Activated CD4-positive, alpha-beta T cell treated with anti-CD3 and anti-CD28 coated beads for 36 hours (primary cell): ENCODE data around the gene PPM1F. TPM values are rescaled to one million over a fixed set of nuclear protein-coding genes. Genes with fewer than 3 reads are reported as not detected.

Source experiments
- ATAC-seq: fragments of 200-7000 bp; cut with Tn5 transposase; one replicate; pipeline ENCODE4 v1.10.0; 2021; ENCODE audit warnings: mild to moderate bottlenecking, moderate library complexity
- CTCF ChIA-PET: fragments of 350-600 bp; sonication (Branson Sonifier 250); formaldehyde crosslinking; loops from one replicate; lab custom pipeline; 2021; ENCODE audit warnings: antibody characterized with exemption; lab: Charles Lee
- POLR2A ChIA-PET: fragments of 350-600 bp; sonication (Branson Sonifier 250); formaldehyde crosslinking; loops from one replicate; lab custom pipeline; 2021; ENCODE audit warnings: antibody characterized with exemption, inconsistent platforms; lab: Charles Lee
- DNase-seq: peaks from one replicate; pipeline ENCODE4 v3.0.0-alpha.2; 2020
- H3K27ac Mint-ChIP-seq: one replicate; pipeline ENCODE4 v1.8.0; 2021; ENCODE audit warnings: mixed read lengths
- H3K27me3 Mint-ChIP-seq: one replicate; pipeline ENCODE4 v1.8.0; 2021; ENCODE audit warnings: mixed read lengths
- H3K36me3 Mint-ChIP-seq: one replicate; pipeline ENCODE4 v1.8.0; 2021; ENCODE audit warnings: low read depth, mixed read lengths
- H3K4me1 Mint-ChIP-seq: one replicate; pipeline ENCODE4 v1.8.0; 2021; ENCODE audit warnings: mixed read lengths
- H3K4me3 Mint-ChIP-seq: one replicate; pipeline ENCODE4 v1.8.0; 2021; ENCODE audit warnings: mild to moderate bottlenecking, moderate library complexity, mixed read lengths
- H3K9me3 Mint-ChIP-seq: one replicate; pipeline ENCODE4 v1.8.0; 2021; ENCODE audit warnings: low read depth, mixed read lengths
- intact Hi-C, 2 experiments: fragments of 100-400 bp; cut with DNase I in 1 of 2; cut with micrococcal nuclease in 1 of 2; formaldehyde crosslinking; loops; one replicate each; pipeline versions ENCODE4 v1.14.2 to v1.15.1; 2022 to 2024; cut with DNase I, micrococcal nuclease
- total RNA-seq, 2 experiments: library from RNA; stranded (reverse); gene quantifications; one replicate each; pipeline ENCODE4 v1.2.3, GENCODE V29; 2021

Gene PPM1F
- total RNA-seq, 2 experiments from 2014 or later: 23.6 to 27.7 TPM

DNA sequence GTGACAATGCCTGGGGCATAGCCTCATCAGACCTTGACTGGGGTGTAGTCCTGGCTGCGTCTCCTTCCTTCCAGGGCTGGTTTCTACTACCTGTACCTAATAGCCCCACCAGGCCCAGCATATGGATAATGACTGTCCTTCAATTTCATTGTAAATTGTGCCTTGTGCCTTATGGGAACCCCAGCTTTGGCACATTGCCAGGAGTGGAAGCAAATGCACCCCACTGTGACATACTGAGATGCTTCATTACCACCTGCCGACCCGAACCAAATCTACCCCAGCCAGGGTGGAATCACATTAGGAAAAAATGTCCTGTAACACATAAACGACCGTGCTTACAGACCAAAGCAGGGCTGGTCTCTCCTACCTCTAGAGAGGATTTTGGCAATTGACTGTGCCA lies 22.6 kb upstream of the PPM1F start:
- ChIA-PET CTCF (no interaction called here), POLR2A (no interaction called here)
- Mint-ChIP-seq H3K4me3 (no peak overlapping the region), H3K27ac (no peak overlapping the region), H3K9me3 (no peaks in the 10 kb centered on the region), H3K27me3 (no peaks in the 10 kb centered on the region), H3K4me1 (peaks cover 17% of the 10 kb centered on the region), H3K36me3 (peaks cover 28% of the 10 kb centered on the region)
- ATAC-seq: no peak
- DNase-seq: no peak
- intact Hi-C loops: no loop called here

DNA sequence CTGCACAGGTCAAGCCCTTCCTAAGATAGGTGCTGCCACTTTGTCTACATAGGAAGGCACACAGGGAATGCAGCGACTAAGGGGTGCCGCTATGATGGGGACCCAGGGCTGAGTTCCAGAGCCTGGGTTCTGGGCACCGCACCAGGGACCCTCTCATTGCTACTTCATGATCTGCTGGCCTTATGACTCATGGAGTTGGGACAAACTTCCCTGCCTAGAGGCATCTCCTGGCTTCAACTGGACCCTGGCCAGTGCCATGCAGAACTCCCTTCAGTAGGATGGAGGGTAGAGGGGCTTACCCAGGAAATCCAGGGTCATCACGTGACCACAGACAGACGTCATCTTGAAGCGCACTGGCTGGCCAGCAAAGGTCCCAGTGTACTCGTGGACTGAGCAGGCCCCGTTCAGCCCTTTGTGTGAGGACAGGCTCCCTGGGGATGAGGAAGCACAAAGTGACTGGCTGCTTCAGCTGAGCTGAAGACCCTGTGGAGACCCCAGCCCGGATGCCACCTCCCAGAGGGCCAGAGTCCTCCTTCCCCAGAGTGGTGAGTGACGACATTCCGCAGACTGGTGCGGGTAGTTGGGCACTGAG lies 21.5 kb upstream of the PPM1F start:
- H3K36me3 Mint-ChIP-seq: peaks cover 30% of the 10 kb centered on the region
- POLR2A ChIA-PET: no interaction called here
- DNase-seq (no peak), ATAC-seq (no peak)
- intact Hi-C loops: no loop called here
- no peak overlapping the region for H3K27ac Mint-ChIP-seq
- no peaks in the 10 kb centered on the region for H3K9me3 Mint-ChIP-seq
- no peaks in the 10 kb centered on the region for H3K27me3 Mint-ChIP-seq
- H3K4me3 Mint-ChIP-seq: no peak overlapping the region
- peaks cover 9% of the 10 kb centered on the region for H3K4me1 Mint-ChIP-seq
- CTCF ChIA-PET: no interaction called here

DNA sequence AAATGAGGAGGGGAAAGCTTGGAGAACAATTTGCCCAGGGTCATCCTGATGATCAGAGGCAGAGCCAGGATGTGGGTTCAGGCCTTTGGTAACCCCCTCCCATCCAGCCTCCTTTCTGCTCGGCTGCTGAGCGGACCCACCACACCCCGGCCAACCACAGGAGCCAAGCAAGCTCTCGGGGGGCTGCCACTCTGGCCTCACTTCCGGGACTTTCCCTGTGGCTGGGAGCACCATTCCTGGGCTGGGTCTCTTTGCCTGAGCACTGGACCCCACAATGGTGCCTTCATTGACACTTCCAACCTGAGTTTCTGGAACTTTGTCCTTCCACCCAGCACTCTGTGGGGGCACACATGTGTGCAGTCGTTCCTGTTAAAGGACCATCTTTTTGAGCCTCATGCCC lies 20.2 kb upstream of the PPM1F start:
- DNase-seq (no peak), ATAC-seq (no peak)
- Mint-ChIP-seq H3K4me1 (peaks cover 4% of the 10 kb centered on the region), H3K27ac (no peak overlapping the region), H3K27me3 (no peaks in the 10 kb centered on the region), H3K9me3 (no peaks in the 10 kb centered on the region), H3K4me3 (no peak overlapping the region), H3K36me3 (peaks cover 35% of the 10 kb centered on the region)
- CTCF ChIA-PET: interaction anchor here (0.6 to 3.5 kb wide), 21 partner anchors 9 to 1374 kb away, joined by 3 to 28 read pairs (median 3); partner anchors contain the start of genes PPM1F and TOP3B
- POLR2A ChIA-PET: no interaction called here
- intact Hi-C loops: no loop called here

DNA sequence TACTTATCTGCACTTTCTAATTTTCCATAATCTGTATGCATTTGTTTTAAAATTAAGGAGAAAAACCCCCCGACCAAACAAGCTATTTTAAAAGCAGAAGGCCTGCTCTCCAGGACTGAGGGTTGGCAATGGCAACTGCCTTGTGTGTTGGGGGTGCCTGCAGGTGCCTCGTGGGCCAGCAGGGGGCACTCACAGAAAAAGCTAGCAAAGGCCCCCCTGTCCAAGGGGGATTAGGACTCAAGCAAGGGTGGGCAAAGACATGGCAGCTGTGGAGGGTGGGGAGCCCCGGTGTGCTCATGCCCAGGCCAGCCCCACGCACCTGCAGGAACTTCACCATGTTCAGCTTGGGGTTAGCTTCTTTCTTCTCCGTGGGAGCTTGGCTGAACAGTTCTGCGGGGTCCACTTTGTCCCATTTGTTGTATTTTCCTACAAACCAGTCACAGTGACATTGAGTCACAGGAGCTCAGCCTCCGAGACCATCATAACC lies 19.7 kb upstream of the PPM1F start:
- Mint-ChIP-seq H3K36me3 (peaks cover 35% of the 10 kb centered on the region), H3K27ac (no peak overlapping the region), H3K9me3 (no peaks in the 10 kb centered on the region), H3K4me1 (no peaks in the 10 kb centered on the region), H3K27me3 (no peaks in the 10 kb centered on the region), H3K4me3 (no peak overlapping the region)
- peak; percentile 72 for DNase-seq
- ChIA-PET CTCF (interaction anchor here (0.5 to 3.5 kb wide), 25 partner anchors 9 to 1374 kb away, joined by 3 to 28 read pairs (median 3); partner anchors contain the start of genes PPM1F and TOP3B), POLR2A (interaction anchor here (0.7 kb wide), 1 partner anchor 139 kb away, joined by 4 read pairs; no protein-coding TSS in a partner anchor)
- intact Hi-C loops: no loop called here
- peak; percentile 63 for ATAC-seq

DNA sequence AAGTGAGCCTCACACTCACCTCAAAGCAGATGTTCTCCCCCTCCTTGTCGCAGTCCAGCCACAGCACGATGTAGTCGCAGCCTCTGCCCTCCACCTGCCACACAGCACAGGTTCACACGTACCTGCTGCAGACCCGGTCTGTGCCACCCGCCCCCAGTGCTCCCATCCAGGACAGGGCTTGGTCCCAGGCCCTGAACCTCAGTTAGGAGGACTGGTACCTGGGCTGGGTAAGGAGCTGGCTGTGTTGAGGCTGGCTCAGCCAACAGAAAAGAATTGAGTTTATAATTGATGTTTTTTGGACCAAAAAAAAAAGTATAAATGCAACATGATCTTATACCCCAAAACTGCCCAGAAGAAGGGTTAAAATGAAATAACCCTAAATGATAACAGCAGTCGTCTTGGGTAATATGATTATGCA lies 19.2 kb upstream of the PPM1F start:
- no peak overlapping the region for H3K4me3 Mint-ChIP-seq
- peaks cover 39% of the 10 kb centered on the region for H3K36me3 Mint-ChIP-seq
- H3K27ac Mint-ChIP-seq: no peak overlapping the region
- no peaks in the 10 kb centered on the region for H3K9me3 Mint-ChIP-seq
- no peak for ATAC-seq
- ChIA-PET POLR2A (interaction anchor here (0.7 kb wide), 1 partner anchor 140 kb away, joined by 4 read pairs; no protein-coding TSS in a partner anchor), CTCF (interaction anchor here (0.5 to 3.5 kb wide), 19 partner anchors 9 to 738 kb away, joined by 3 to 28 read pairs (median 3); partner anchors contain the start of genes PPM1F and TOP3B)
- no peak for DNase-seq
- H3K27me3 Mint-ChIP-seq: no peaks in the 10 kb centered on the region
- no peaks in the 10 kb centered on the region for H3K4me1 Mint-ChIP-seq
- intact Hi-C loops: no loop called here

DNA sequence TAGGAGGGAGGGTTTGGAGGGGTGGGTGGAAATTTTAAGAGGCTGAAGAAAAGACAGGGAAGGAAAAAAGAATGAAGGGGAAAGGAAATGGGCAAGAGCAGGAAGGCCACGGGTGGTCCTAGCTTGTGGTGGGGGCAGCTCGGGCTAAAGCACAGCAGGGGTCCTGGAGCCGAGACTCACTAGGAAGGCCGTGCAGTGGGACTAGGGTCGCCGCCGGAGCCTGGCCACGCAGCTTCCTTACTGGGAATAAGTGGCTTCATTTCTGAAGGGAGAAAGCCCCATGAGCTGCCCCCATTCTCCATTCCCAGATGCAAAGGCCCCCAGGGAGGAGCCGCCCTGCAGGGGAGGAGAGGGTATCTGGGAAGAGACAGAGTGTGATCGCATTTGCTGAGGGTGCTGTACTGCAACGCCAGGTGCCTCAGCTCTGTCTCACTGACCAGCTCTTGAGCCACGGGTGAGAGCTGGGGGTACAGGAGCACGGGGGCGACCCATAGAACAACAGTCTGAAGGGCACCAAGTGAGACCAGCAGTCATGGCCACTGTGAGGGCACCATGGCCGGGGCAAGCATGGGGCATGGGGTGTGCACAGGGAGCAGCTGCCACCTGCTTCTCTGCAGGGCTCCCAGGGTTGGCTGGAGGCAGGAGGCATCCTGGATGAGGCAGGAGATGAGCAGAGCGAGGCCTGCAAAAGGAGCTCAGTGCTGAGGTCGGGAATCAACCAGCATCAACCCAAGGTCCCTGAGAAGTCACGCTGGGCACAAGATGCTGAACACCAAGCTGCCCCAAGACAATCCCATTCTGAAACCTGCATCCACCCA lies 18.4 kb upstream of the PPM1F start:
- CTCF ChIA-PET: interaction anchor here (1.3 to 3.5 kb wide), 5 partner anchors 11 to 196 kb away, joined by 3 to 28 read pairs (median 6); partner anchors contain the start of genes PPM1F and TOP3B
- ATAC-seq: no peak
- POLR2A ChIA-PET: no interaction called here
- DNase-seq: no peak
- no peaks in the 10 kb centered on the region for H3K9me3 Mint-ChIP-seq
- H3K4me1 Mint-ChIP-seq: no peaks in the 10 kb centered on the region
- H3K27me3 Mint-ChIP-seq: no peaks in the 10 kb centered on the region
- no peak overlapping the region for H3K4me3 Mint-ChIP-seq
- intact Hi-C loops: loop anchor here in 1 of 2 experiments (1.0 kb wide), 1 partner anchor 7 kb away; no protein-coding TSS in a partner anchor
- no peak overlapping the region for H3K27ac Mint-ChIP-seq
- H3K36me3 Mint-ChIP-seq: peaks cover 45% of the 10 kb centered on the region

DNA sequence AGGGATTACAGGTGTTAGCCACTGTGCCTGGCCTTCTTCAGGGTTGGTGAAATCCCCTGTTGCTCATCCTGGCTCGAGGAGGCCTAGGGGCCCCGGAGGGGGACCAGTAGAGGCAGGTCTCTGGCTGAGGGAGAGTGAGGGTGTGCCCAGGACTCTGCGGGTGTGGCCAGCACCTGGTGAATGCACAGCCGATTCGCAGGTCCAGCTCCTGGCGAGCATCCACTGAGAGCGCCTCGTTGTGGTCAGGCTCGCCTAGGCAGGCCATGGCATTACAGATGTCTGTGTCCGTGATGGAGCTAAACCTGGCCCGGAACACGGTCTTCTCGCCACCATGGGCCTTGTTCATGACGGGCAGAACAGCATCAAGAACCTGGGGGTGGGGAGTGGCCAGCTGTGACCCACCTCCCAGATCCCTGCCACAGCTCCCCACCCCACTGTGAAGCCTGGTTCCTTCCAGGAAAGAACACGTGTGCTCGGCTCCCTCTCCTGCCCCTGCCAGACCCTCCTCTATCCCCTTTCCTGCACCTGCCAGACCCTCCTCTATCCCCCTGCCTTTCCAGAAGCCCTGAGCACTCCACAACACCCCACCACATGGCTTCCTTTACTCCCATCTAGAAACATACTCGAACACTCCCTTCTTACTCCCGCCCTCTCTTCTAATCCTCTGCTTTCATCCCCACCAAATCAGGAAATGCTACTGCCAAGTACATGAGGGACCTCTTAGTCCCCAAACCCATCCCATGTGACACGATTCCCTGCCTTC lies 17.6 kb upstream of the PPM1F start:
- Mint-ChIP-seq H3K4me3 (no peak overlapping the region), H3K4me1 (no peaks in the 10 kb centered on the region), H3K36me3 (peaks cover 43% of the 10 kb centered on the region), H3K27me3 (no peaks in the 10 kb centered on the region), H3K27ac (no peak overlapping the region), H3K9me3 (no peaks in the 10 kb centered on the region)
- DNase-seq (no peak), ATAC-seq (no peak)
- ChIA-PET POLR2A (no interaction called here), CTCF (interaction anchor here (0.9 to 3.5 kb wide), 2 partner anchors 12 to 91 kb away, joined by 3 to 28 read pairs; partner anchors contain the start of gene TOP3B)
- intact Hi-C loops: loop anchor here in 1 of 2 experiments (1.0 kb wide), 1 partner anchor 8 kb away; no protein-coding TSS in a partner anchor

DNA sequence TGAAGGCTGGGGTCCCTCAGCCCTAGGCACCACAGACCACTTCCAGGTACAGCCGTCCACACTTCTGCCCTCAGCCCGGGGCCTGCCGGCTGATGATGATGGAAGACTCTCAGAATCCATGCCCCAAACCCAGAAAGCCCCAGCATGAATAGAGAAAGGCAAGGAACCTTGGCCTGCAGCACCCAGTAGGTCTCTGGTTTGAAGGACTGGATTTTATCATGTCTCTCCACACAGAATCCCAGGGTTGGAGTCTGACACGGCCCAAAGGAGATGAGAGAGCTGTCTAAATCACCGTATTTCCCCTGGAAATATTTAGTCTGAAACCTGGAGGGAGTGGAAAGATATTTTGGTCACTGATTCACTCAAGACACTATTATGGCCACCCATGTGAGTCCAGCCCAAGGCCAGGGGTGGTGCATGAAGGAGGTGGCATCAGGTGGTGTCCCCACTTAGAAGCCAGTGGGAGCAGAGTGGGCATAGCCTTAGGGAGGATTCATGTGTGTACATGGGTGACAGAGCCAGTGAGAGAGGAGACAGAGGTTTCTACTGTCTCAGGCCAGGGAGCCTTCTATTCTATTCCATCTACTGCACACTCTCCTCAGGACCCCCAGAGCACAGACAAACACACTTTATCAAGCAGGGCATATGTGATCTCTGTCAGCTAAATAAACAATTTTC lies 15.9 kb upstream of the PPM1F start:
- H3K4me1 Mint-ChIP-seq: no peaks in the 10 kb centered on the region
- POLR2A ChIA-PET: no interaction called here
- CTCF ChIA-PET: interaction anchor here (0.8 to 1.6 kb wide), 3 partner anchors 14 to 297 kb away, joined by 3 to 4 read pairs (median 3); partner anchors contain the start of gene TOP3B
- ATAC-seq (no peak), DNase-seq (no peak)
- H3K4me3 Mint-ChIP-seq: no peak overlapping the region
- intact Hi-C loops: no loop called here
- no peaks in the 10 kb centered on the region for H3K9me3 Mint-ChIP-seq
- no peaks in the 10 kb centered on the region for H3K27me3 Mint-ChIP-seq
- no peak overlapping the region for H3K27ac Mint-ChIP-seq
- peaks cover 38% of the 10 kb centered on the region for H3K36me3 Mint-ChIP-seq

DNA sequence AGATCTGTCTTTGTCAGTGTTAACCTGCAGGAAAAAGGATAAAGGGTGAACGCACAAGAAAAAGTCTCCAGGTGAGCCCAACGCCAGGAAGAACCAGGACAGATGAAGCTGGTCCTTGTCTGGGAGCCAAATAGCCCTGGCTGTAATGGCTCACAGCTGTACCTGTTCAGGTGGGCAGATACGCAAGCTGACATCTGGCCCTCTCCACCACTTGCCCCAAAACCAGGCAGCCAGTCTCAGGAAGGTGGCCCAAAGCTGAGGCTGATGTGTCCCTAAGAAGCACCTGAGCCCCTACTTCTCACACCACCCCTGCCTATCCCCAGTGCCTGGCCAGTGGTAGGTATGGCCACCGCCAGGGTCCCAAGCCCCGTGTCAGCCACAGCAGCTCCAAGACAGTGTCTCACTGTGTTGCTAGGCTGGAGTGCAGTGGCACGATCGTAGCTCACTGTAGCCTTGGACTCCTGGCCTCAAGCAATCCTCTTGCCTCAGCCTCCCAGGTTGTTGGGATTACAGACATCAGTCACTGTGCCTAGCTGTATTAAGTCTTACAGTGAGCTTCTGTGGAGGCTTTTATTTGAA lies 15.1 kb upstream of the PPM1F start:
- POLR2A ChIA-PET: no interaction called here
- H3K27ac Mint-ChIP-seq: no peak overlapping the region
- H3K4me1 Mint-ChIP-seq: no peaks in the 10 kb centered on the region
- no peak overlapping the region for H3K4me3 Mint-ChIP-seq
- H3K9me3 Mint-ChIP-seq: no peaks in the 10 kb centered on the region
- peaks cover 38% of the 10 kb centered on the region for H3K36me3 Mint-ChIP-seq
- ATAC-seq: no peak
- intact Hi-C loops: no loop called here
- DNase-seq: no peak
- CTCF ChIA-PET: interaction anchor here (1.6 kb wide), 1 partner anchor 14 kb away, joined by 4 read pairs; the partner anchor contains the start of gene TOP3B
- no peaks in the 10 kb centered on the region for H3K27me3 Mint-ChIP-seq
